Ishikawa (cell line): ENCODE data around the gene ABCG1.

Experiments
- CEBPB ChIP-seq: IDR thresholded peaks from 2 replicates; pipeline ENCODE4 v1.6.1; 2012
- CREB1 ChIP-seq: IDR thresholded peaks from 2 replicates; pipeline ENCODE4 v1.6.1; 2012; ENCODE audit warnings: low read depth
- EGR1 ChIP-seq: IDR thresholded peaks from 2 replicates; pipeline ENCODE4 v1.6.1; 2012
- EP300 ChIP-seq: IDR thresholded peaks from 2 replicates; pipeline ENCODE4 v1.6.1; 2012; ENCODE audit warnings: borderline replicate concordance
- FOXM1 ChIP-seq: IDR thresholded peaks from 2 replicates; pipeline ENCODE4 v1.6.1; 2012; ENCODE audit warnings: low read depth, borderline replicate concordance
- NFIC ChIP-seq: IDR thresholded peaks from 2 replicates; pipeline ENCODE4 v1.6.1; 2012
- RAD21 ChIP-seq: IDR thresholded peaks from 2 replicates; pipeline ENCODE4 v1.6.1; 2012; ENCODE audit warnings: low read depth
- TAF1 ChIP-seq: IDR thresholded peaks from 2 replicates; pipeline ENCODE4 v1.6.1; 2012; ENCODE audit warnings: low read depth, mild to moderate bottlenecking
- TCF12 ChIP-seq: IDR thresholded peaks from 2 replicates; pipeline ENCODE4 v1.6.1; 2012; ENCODE audit warnings: low read depth
- TEAD4 ChIP-seq: IDR thresholded peaks from 2 replicates; pipeline ENCODE4 v1.6.1; 2012
- YY1 ChIP-seq: IDR thresholded peaks from 2 replicates; pipeline ENCODE4 v1.6.1; 2012; ENCODE audit warnings: low read depth
- ZBTB7A ChIP-seq: IDR thresholded peaks from 2 replicates; pipeline ENCODE4 v1.6.1; 2012; ENCODE audit warnings: low read depth
- TF ChIP-seq, protein P1 (sequence below): IDR thresholded peaks from 2 replicates; pipeline ENCODE4 v1.6.1; 2012; ENCODE audit warnings: low read depth, mild to moderate bottlenecking
- TF ChIP-seq, protein P2 (sequence below): IDR thresholded peaks from 2 replicates; pipeline ENCODE4 v1.6.1; 2012
- TF ChIP-seq, protein P3 (sequence below): IDR thresholded peaks from 2 replicates; pipeline ENCODE4 v1.6.1; 2012

The ABCG1 gene

DNA sequence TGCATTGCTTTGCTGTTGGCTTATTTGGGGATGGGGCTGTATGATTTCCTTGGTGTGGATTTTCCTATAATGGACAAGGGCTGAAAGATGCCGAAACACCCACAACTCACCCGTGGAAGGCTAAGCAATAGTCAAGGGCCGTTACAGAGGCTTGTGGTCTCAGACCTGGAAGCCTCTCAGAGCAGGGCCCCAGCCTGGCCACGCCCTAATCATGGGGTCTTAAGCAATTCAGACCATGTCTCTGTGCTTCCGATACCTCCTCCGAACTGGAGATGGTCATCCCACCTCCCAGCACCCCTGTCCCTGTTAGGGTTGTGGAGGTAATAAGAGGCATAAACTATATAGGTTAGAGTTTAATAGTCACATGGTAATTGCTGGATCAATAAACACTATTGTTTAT is 3.4 kb downstream of the ABCG1 start:
- no peak for TF ChIP-seq RAD21
- TF ChIP-seq ZBTB7A: no peak
- no peak for TF ChIP-seq EGR1
- no peak for TF ChIP-seq EP300
- no peak for TF ChIP-seq YY1
- no peak for TF ChIP-seq TCF12
- no peak for TF ChIP-seq TAF1
- no peak for TF ChIP-seq NFIC
- TF ChIP-seq, protein P1, sequence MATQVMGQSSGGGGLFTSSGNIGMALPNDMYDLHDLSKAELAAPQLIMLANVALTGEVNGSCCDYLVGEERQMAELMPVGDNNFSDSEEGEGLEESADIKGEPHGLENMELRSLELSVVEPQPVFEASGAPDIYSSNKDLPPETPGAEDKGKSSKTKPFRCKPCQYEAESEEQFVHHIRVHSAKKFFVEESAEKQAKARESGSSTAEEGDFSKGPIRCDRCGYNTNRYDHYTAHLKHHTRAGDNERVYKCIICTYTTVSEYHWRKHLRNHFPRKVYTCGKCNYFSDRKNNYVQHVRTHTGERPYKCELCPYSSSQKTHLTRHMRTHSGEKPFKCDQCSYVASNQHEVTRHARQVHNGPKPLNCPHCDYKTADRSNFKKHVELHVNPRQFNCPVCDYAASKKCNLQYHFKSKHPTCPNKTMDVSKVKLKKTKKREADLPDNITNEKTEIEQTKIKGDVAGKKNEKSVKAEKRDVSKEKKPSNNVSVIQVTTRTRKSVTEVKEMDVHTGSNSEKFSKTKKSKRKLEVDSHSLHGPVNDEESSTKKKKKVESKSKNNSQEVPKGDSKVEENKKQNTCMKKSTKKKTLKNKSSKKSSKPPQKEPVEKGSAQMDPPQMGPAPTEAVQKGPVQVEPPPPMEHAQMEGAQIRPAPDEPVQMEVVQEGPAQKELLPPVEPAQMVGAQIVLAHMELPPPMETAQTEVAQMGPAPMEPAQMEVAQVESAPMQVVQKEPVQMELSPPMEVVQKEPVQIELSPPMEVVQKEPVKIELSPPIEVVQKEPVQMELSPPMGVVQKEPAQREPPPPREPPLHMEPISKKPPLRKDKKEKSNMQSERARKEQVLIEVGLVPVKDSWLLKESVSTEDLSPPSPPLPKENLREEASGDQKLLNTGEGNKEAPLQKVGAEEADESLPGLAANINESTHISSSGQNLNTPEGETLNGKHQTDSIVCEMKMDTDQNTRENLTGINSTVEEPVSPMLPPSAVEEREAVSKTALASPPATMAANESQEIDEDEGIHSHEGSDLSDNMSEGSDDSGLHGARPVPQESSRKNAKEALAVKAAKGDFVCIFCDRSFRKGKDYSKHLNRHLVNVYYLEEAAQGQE: no peak
- no peak for TF ChIP-seq CEBPB
- TF ChIP-seq, protein P2, sequence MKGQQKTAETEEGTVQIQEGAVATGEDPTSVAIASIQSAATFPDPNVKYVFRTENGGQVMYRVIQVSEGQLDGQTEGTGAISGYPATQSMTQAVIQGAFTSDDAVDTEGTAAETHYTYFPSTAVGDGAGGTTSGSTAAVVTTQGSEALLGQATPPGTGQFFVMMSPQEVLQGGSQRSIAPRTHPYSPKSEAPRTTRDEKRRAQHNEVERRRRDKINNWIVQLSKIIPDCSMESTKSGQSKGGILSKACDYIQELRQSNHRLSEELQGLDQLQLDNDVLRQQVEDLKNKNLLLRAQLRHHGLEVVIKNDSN: no peak
- TF ChIP-seq, protein P3, sequence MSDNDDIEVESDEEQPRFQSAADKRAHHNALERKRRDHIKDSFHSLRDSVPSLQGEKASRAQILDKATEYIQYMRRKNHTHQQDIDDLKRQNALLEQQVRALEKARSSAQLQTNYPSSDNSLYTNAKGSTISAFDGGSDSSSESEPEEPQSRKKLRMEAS: no peak
- no peak for TF ChIP-seq CREB1
- no peak for TF ChIP-seq FOXM1
- TF ChIP-seq TEAD4: no peak

DNA sequence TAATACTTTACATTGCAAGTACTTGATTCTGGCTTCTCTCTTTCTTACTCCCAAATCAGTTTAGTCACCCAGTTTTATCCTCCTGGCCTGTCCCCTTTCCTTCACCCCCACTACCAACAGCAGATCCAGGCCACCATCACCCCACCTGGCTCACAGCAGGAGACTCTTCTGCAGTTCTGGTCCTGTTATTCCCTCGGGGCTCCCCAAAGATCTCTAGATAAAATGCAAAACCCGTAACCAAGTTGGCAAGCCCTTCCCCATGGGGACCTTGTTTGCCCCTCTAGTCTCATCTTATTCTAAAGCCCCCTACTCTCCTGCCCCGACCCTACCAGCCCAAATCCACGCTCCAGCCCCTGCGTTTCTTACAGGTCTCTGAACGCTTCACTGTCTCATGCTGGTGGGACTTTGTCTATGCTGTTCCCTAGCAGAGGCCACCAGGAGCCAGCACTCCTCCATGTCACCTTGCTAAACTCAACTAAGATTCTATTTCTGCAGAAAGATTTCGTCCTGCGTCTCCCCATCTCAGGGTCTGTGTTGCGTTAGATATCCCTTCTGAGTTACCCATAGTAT is 4.0 kb downstream of the ABCG1 start:
- no peak for TF ChIP-seq ZBTB7A
- TF ChIP-seq, protein P1: no peak
- TF ChIP-seq, protein P3: no peak
- TF ChIP-seq TEAD4: no peak
- TF ChIP-seq FOXM1: no peak

DNA sequence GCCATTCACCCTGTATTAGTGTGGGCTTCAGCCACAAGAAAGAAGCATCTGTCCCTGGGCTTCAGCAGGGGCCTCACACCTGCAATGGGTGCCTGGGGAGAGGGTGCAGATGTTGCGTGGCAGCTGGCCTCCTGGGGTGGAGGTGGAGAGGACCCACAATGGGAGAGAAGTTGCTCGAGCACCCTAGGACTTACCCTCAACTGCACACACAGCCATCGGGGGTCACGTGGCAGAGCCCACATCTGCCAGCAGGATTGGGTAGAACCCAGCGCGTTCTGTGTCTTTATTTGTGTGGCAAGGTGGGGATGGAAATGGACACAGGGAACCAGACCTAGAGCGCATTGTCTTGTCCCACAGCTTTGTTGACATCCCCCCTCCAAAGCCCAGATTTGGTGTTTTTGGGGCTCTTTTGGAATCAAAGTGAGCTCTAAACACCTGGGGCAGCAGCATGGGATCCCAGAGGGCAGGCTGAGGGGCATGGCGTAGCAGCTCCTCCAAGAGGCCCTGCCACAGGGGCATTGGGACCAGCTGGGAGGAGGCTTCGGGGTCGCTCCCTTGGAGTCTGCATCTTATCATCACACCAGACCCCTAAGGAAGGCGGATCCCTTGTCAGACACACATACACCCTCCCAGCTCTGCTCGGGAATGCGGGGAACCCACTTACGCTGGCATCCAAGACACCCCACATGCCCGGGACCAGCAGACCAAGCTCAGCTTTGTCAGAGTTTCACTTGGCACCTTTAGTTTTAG is 5.1 kb downstream of the ABCG1 start:
- TF ChIP-seq, protein P2: no peak
- TF ChIP-seq EP300 (no peak), TCF12 (no peak), CREB1 (no peak), RAD21 (no peak), ZBTB7A (no peak), EGR1 (no peak), FOXM1 (no peak), TEAD4 (no peak), YY1 (no peak), CEBPB (no peak)
- TF ChIP-seq, protein P3: no peak
- TF ChIP-seq, protein P1: no peak

DNA sequence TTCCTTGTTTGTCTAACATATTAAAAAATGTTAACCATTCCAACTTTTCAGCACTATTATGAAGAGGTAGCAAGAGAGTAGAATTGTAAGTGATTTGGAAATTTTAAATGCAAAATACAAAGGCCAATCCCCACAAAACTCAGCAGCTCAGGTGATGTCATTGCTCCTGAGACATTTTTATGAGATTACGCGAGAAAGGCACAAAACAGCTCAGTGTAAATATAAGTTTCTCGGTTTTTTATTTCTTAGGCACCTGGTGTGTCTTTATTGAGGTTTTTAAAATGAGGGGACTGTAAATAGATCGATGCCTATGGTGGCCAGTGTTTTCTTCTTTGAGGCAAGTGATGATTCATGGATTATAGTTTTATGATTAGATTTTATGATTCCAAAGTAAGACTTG is 6.1 kb downstream of the ABCG1 start:
- no peak for TF ChIP-seq RAD21
- no peak for TF ChIP-seq CEBPB
- TF ChIP-seq EGR1: no peak
- TF ChIP-seq, protein P1: no peak
- no peak for TF ChIP-seq NFIC
- TF ChIP-seq CREB1: no peak
- TF ChIP-seq, protein P2: no peak
- TF ChIP-seq ZBTB7A: no peak
- no peak for TF ChIP-seq YY1
- TF ChIP-seq EP300: no peak
- TF ChIP-seq, protein P3: no peak
